ENCODE results near the gene TEX12. TPM values are rescaled to one million over a fixed set of nuclear protein-coding genes. Genes with fewer than 3 reads are reported as not detected.
A peak's percentile ranks its signal among the peaks of the same experiment; 100 is the strongest.

Gene TEX12
- total RNA-seq, 1 donor from 2014 or later = not detected

- DNase-seq (ENCODE audit: extremely low spot score, unreplicated experiment) = no peak
- Mint-ChIP-seq H3K27ac (ENCODE audit: unreplicated experiment) (no peak overlapping the region), H3K27me3 (ENCODE audit: unreplicated experiment) (peaks cover 46% of the 10 kb centered on the region), H3K4me3 (ENCODE audit: unreplicated experiment) (no peak overlapping the region), H3K9me3 (ENCODE audit: unreplicated experiment) (no peaks in the 10 kb centered on the region), H3K4me1 (ENCODE audit: unreplicated experiment) (peaks cover 8% of the 10 kb centered on the region), H3K36me3 (ENCODE audit: unreplicated experiment) (no peaks in the 10 kb centered on the region)
- TF ChIP-seq CTCF (IDR thresholded peaks at IDR 0.05) = no peak
Observed at GRCh38 chr11:112212290-112212689, 45.1 kb downstream of the TEX12 start.

GRCh38 chr11:112212710-112213109 lies 45.5 kb downstream of the TEX12 start:
- no peak for DNase-seq (ENCODE audit: extremely low spot score, unreplicated experiment)
- H3K36me3 Mint-ChIP-seq (ENCODE audit: unreplicated experiment) = no peaks in the 10 kb centered on the region
- H3K27ac Mint-ChIP-seq (ENCODE audit: unreplicated experiment) = no peak overlapping the region
- peaks cover 42% of the 10 kb centered on the region for H3K27me3 Mint-ChIP-seq (ENCODE audit: unreplicated experiment)
- H3K4me3 Mint-ChIP-seq (ENCODE audit: unreplicated experiment) = no peak overlapping the region
- H3K4me1 Mint-ChIP-seq (ENCODE audit: unreplicated experiment) = peaks cover 8% of the 10 kb centered on the region
- H3K9me3 Mint-ChIP-seq (ENCODE audit: unreplicated experiment) = no peaks in the 10 kb centered on the region
- no peak for TF ChIP-seq CTCF (IDR thresholded peaks at IDR 0.05)

GRCh38 chr11:112213753-112214152 lies 46.6 kb downstream of the TEX12 start:
- TF ChIP-seq CTCF (IDR thresholded peaks at IDR 0.05) = no peak
- Mint-ChIP-seq H3K36me3 (ENCODE audit: unreplicated experiment) (no peaks in the 10 kb centered on the region), H3K9me3 (ENCODE audit: unreplicated experiment) (no peaks in the 10 kb centered on the region), H3K27me3 (ENCODE audit: unreplicated experiment) (peaks cover 35% of the 10 kb centered on the region), H3K4me1 (ENCODE audit: unreplicated experiment) (peaks cover 8% of the 10 kb centered on the region), H3K4me3 (ENCODE audit: unreplicated experiment) (no peak overlapping the region), H3K27ac (ENCODE audit: unreplicated experiment) (no peak overlapping the region)
- DNase-seq (ENCODE audit: extremely low spot score, unreplicated experiment) = no peak

DNA sequence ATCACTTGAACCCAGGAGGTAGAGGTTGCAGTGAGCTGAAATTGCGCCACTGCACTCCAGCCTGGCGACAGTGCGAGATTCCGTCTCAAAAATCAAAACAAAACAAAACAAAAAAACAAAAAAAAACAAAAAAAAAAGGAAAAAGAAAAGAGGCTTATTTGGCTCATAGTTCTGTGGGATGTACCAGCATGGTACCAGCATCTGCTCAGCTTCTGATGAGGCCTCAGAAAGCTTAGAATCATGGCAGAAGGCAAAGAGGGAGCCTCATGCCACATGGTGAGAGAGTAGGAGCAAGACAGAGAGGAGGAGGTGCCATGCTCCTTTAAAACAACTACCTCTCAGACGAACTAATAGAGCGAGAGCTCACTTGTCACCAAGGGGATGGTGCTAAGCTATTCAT lies 48.4 kb downstream of the TEX12 start:
- H3K27ac Mint-ChIP-seq (ENCODE audit: unreplicated experiment) = no peak overlapping the region
- no peak for TF ChIP-seq CTCF (IDR thresholded peaks at IDR 0.05)
- peaks cover 17% of the 10 kb centered on the region for H3K27me3 Mint-ChIP-seq (ENCODE audit: unreplicated experiment)
- H3K4me1 Mint-ChIP-seq (ENCODE audit: unreplicated experiment) = peaks cover 8% of the 10 kb centered on the region
- no peaks in the 10 kb centered on the region for H3K9me3 Mint-ChIP-seq (ENCODE audit: unreplicated experiment)
- H3K36me3 Mint-ChIP-seq (ENCODE audit: unreplicated experiment) = no peaks in the 10 kb centered on the region
- DNase-seq (ENCODE audit: extremely low spot score, unreplicated experiment) = no peak
- no peak overlapping the region for H3K4me3 Mint-ChIP-seq (ENCODE audit: unreplicated experiment)

- Mint-ChIP-seq H3K9me3 (ENCODE audit: unreplicated experiment) (no peaks in the 10 kb centered on the region), H3K27me3 (ENCODE audit: unreplicated experiment) (peaks cover 10% of the 10 kb centered on the region), H3K36me3 (ENCODE audit: unreplicated experiment) (no peaks in the 10 kb centered on the region), H3K27ac (ENCODE audit: unreplicated experiment) (peak overlapping the region; percentile 23), H3K4me3 (ENCODE audit: unreplicated experiment) (no peak overlapping the region), H3K4me1 (ENCODE audit: unreplicated experiment) (peaks cover 12% of the 10 kb centered on the region)
- no peak for TF ChIP-seq CTCF (IDR thresholded peaks at IDR 0.05)
- no peak for DNase-seq (ENCODE audit: extremely low spot score, unreplicated experiment)
Observed at GRCh38 chr11:112216561-112217105, 49.5 kb downstream of the TEX12 start.

Measured in osteocyte (in vitro differentiated cells).